Stimulated activated CD8-positive, alpha-beta memory T cell treated with anti-CD3 and anti-CD28 coated beads, Interleukin-7, amount 100 ng/mL, for 48 hours (primary cell): ENCODE measurements around the gene PCSK5.
"Not testable (repeated sequence)": the region's sequence is repeated elsewhere in the genome, so short reads cannot be mapped to it uniquely, and the experiment has no call there.

Experiments used
- DNase-seq, 2 donors: peaks; one replicate each; pipeline ENCODE4 v3.0.0-alpha.2; 2020; ENCODE audit warnings: low read depth in 1 of 2; ENCODE audit errors: extremely low read depth in 1 of 2

The PCSK5 gene

DNA sequence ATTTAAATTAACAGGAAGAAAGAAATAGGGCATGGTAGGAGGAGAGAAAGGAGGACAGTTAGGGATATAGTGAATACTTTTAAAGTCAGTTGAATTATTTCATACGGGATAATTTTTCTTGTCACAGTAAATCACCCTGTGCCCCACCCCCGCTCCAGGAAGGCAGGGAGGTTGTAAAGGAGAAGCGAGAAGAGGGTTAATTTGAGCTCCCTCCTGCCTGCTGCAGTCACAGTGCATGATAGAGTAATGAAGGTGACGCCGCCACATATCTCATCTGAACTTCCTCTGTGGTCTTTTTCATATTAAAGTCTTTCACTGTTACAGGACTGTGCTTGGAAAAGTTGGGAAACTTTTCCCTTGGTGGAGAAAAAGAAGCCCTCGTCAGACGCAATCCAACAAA is 896 bp upstream of the PCSK5 start:
- DNase-seq, result no peak

DNA sequence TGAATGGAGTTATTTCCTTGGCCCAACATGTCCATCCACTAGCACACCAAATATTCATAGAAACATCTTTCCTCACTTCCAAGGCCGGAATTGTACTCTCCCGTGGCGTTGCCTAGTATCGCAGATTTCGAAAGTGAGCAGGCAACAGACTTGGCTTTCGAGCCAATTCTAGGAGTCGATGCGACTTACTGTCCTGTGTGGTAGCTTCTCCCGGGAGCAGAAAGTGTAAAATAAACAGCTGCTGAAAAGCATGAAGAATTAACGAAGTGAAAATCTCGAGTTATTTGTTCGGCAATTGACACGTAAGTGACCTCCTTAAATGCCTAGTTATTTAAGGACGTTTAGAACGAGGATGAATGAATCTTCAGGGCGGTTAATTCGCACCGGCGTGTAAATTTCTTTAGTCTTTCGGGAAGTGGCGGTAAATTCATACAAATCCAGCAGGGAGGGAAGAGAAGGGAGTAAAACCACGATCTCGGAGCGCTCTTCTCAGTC is 449 bp upstream of the PCSK5 start:
- DNase-seq, result no peak

DNA sequence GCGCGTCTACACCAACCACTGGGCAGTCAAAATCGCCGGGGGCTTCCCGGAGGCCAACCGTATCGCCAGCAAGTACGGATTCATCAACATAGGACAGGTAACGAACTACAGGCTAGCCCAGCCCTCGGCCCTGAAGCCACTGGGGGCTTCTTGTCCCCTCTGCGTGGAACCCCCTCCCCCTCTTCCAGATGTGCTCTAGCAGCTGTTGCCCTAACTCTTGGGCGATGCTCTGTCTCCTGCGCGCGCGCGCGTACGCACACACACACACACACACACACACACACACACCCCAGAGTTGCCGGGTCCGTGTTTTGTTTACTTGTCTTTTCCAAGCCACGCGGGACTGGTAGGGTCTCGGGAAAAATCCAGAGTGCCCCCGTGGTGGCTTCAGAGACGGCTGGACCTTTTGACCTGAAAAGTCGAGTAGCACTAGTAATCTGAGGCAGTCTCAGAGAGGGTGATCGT is 836 bp downstream of the PCSK5 start:
- no peak for DNase-seq

DNA sequence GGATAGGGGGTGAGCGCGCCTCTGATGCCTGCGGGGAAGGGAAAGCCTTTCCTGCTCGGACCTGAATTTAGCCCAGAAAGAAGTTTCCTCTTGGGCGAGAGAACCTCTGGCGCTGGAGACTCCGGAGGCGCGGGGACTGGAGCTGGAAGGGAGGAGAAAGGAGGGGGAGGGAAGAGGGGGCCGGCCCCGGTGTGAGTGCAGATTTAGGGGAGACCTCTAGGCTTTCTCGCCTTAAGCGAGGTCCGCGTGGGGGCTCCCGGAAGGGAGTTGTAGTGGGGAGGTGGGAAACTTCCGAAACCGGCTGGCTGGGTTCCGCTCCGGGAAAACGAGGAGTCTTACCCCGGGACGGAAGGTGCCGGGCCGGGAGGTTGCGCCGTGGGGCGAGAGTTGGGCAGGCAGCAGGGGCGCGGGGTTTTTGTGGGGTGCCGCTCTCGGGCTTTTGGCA is 1.3 kb downstream of the PCSK5 start:
- no peak for DNase-seq

DNA sequence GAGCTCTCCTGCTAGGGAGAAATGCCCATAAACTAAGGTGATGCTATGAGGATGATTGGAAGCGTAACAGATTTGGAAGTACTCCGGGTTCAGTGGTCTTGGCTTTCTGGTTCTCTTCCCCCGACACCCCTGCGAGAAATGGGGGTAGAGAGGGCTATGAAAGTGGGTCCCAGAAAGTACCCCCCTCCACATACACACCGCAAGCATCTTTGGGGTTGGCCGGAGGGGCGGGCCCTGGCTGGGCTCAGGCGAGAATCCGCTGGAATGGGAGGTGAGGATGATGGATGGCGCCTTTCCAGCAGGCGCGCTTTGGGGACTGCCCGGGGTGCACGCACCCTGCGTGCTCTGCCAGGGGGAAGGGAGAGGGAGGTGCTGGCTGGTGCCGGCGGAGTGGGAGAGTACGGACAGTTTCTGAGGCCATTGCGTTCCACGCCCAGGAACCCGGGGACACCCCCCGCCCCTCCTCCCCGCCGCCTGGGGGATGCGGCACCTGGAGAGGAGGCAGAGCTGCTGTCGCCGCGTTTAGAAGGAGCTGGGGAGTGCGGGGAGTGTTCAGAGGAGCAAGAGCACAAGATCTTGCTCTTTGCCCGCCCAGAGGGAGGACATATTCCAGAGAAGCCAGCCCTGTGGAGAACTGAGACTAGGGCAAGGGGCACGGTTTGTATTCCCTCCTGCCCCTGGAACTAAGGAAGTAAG is 1.9 kb downstream of the PCSK5 start:
- DNase-seq, result no peak

DNA sequence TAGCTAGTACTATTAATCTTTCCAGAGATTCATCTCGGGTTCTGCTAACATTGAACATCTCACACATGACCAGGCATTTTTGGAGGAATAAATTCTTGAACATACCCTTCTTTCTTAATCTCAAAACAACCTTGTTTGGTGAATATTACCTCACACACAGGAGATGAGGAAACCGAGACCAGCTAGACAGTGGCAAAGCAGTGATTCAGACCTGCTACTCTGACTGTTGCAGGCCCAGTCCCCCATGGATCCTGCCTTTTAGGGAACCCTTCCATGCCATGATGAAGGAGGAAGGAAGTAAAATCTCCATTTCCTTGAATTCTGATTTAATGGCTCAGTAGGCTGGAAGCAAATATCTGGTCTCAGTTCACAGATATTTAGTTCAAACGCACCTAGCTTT is 2.6 kb downstream of the PCSK5 start:
- DNase-seq, result no peak

DNA sequence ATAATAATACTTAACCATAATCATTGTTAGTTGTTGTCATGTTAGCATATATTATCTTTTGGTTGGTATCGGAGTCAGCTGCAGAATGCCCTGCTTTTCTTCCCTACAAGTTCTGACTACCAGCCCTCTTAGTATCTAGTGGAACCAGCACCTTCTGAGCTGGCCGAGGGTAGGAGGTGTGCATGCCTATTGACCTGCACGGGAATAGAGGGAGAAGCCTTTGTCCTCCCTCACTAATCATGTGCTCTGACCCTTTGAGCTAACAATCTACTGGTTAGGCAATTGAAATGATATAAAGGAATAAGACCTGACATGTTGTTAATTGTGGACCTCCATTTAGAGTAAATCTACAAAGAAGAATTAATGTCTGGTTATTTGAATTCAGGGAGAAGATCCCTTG is 4.1 kb downstream of the PCSK5 start:
- no peak for DNase-seq

DNA sequence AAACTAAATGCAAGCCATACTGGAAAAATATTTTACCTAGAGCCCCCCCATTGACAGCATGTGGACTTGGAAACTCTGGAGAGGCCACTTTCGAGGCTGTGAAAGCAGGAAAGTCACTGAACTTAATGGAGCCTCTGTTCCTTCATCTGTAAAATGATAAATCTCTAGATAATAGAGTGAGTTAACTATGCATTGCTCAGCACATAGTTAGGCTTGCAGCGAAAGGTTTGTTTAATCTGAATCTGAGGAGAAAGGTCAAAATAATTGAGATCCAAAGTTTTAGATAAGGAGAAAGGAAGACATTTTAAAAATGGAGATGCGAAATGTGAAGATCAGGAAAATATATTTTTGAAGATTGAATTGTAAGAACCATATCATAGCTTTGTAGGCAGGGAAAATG is 4.6 kb downstream of the PCSK5 start:
- no peak for DNase-seq

DNA sequence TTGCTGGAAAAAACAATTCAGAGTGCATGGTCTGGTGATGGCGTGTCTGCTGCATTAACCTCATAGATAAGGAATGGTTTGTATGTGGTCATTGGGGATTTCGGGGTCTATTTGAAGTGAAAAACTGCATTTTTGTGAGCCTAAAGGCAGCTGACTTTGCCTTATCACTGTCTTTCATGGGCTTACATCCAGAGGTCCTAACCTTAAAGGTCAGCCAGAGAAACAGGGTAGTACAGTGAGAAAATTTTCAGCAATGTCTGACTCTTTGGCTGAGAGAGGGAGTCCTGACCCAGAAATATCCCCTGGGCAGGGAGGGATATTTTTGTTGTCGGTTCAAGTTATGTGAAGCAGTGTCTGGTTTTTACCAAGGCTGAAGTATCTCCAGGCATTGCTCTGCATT is 5.7 kb downstream of the PCSK5 start:
- no peak for DNase-seq

DNA sequence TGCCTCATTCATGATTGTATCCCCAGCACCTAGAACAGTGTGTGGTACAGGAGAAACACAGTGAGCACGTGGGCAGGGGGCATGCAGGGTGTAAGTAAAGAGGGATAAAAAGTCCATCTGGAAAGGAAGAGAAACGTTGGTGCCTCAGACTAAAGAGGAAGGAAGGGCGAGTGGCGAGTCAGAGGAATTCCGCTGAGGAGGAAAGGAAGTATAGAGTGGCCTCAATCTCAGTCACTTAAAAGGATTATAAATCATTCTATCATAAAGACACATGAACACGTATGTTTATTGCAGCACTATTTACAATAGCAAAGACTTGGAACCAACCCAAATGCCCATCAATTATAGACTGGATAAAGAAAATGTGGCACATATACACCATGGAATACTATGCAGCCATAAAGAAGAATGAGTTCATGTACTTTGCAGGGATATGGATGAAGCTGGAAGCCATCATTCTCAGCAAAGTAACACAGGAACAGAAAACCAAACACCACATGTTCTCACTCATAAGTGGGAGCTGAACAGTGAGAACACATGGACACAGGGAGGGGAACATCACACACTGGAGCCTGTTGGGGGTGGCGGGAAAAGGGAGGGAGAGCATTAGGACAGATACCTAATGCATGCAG is 10.5 kb downstream of the PCSK5 start:
- not testable (repeated sequence) for DNase-seq

DNA sequence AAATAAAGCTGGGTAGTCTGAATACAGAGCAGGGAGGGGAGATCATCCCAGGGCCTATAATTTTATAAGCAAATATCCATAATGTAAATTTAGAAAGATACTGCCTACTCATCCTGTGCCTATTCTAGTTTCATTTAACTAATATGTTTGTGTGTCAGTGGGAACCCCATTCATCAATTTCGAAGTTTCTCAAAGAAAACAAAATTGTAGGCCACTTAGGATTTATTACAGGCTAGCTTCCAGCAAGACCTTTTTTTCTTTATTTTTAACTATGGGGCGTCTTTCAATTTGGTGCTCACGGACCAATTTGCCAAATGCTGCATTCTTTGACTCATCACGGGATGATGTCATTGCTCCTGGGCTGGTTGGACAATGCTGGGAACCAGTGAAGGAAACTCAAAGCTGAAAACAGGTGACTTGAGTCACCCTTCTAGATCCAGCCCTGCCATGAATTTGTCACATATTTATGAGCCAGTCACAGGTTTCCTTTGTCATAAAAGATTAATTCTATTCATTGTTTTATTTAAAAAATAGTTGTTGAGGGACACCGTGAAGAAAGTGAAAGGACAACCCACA is 13.4 kb downstream of the PCSK5 start:
- no peak for DNase-seq

DNA sequence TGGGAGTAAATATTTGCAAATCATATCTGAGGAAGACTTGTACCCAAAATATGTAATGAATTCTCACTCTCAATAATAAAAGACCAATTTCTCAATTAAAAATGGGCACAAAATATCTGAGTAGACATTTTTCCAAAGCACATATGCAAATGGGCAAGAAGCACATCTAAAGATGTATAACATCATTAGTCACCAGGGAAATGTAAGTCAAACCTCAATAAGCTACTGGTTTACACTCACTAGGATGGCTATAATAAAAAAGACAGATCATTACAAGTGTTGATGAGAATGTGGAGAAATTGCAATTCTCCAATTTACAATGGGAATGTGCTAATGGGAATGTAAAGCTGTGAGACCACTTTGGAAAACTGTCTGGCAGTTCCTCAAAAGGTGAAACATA is 13.9 kb downstream of the PCSK5 start:
- DNase-seq, result no peak

DNA sequence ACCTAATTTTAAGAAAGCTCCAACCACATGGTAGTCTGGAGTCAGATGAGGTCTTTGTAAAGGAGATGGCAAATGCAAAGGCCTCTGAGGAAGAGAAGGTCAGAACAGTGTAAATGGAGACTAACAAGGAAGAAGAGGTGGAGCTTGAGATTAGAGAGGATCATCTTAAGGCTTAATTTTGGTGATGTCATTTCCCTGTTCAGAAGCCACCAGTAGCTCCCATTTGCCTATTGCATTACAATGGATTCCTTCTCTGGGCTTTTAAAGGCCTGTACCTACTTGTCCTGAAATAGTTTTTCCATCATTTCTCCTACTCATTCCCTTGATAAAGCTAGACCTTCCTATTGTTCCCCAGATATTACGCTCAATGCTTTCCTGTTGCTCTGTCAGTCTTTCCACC is 16.1 kb downstream of the PCSK5 start:
- DNase-seq, result no peak

DNA sequence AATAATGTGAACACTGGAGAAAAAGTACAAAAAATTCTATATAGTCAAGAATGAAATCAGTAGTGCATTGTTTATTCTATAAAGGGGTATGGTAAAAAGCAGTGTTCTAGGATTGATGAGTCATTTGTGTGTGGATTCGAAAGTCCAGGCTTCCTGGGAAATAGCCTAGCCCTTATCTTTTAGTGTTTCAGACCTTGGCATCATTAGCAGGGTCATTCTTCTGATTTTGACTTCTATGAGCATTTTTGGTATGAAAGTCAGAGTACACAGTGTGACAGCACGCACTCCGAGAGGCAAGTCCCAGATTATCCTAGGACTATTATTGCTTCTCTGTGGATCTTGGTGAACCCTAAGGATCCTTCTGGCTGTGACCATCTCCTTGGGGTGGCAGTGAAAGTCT is 16.9 kb downstream of the PCSK5 start:
- DNase-seq, result no peak

DNA sequence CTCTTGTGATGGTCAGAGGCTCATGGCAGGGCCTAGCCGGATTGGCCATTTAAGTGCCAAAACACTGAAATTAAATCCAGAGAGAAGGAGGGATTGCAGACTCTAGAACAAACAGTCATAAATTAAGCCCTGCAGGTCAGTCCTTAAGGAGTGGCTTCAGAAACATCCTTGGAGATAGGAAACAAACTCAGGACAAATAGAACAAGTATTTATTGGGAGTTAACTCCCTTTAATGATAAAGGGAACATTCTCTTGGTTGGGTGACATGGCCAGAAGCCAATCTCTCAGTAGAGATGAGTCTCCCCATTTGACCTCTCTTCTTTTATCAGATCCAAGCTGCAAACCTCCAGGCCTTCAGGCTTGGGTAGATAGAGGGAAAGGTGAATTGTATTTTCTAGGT is 17.4 kb downstream of the PCSK5 start:
- DNase-seq, result no peak

DNA sequence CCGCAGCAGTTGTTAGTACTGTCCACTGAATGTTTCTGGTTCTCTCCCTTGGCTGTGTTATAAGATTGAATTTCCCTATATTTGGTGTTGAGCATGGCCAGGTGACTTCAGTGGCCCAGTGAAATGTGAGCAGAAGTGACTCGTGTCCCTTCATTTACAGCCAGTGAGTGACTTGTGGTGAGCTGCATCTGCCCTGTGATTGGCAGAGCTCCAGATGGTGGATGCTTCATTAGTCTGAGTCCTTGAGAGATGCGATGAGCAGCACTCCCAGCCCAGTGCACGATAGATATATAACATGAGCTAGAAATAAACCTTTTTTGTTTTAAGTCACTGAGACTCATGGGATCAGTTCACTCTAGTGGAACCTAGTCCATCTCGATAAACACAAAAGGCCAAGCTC is 19.3 kb downstream of the PCSK5 start:
- no peak for DNase-seq

DNA sequence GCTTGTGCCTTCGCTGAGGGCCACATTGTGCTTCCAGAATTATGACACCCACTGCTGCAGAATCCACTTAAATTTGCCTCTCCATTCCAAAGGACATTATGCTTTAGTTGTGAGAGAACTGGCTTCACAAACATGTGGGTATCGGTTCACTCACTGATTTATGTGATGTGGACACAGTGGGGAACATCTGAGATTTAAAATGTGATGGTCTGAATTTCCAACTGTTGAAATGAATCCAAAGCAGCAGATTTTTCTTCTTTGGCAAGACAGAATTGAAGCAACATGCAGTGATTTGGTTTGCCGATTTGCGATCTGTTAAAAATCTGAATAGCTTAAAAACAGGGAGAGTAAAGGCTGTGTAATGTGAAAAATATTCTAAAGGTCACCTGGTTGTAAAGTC is 20.3 kb downstream of the PCSK5 start:
- DNase-seq, result no peak

DNA sequence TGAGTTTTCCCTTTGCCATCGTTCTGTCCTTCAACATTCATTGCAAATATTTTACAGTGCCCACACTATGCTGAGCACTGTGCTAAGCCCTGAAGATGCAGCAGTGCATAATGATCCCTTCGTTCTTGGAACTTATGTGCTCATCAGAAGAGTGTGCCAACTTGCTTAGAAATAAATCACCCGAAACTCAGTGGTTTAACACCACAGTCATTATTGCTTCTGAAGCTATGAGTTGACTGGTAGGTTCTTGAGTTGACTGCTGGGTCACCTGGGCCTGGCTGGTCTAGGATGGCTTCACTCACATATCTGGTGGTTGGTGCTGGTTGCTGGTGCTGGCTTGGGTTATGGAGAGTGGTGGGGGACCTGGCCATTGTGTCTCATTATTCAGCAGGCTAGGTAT is 20.9 kb downstream of the PCSK5 start:
- DNase-seq, result no peak

DNA sequence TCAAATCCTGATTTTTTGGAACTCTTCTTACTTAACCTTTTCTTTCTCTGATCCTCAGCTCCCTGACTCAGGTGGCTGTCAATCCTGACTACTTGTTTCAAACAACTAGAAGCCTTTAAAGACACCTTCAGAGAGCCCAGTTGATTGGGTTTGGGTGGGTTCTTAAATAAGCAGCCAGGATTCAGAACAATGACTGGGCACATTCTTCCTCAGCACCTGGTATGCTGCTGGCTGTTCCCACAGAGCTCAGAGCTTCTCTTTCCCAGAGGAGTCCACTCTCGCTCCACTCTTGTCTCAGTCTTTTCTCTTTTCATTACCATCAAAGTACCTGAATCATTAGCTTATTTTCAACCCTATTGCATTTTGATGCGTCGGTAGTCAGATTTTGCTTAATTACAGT is 22.5 kb downstream of the PCSK5 start:
- no peak for DNase-seq

DNA sequence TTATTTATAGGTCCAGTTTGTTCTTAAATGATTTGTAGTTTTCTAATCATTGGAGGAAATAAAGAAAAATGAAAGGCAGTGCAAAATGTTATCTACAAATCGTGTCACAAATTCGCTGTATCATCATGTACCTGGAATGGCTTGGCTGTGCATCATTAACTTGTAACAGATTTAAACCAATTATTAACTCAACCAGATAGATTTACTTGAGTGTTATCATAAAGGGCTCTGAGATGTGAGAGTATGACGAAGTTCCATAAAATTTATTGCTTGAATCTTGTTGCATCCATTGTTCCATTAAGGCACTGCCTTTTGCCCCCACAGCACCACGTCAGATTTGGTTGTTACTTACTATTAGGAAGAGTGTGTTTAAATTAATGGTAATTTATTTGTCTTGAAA is 23.5 kb downstream of the PCSK5 start:
- DNase-seq, result no peak

DNA sequence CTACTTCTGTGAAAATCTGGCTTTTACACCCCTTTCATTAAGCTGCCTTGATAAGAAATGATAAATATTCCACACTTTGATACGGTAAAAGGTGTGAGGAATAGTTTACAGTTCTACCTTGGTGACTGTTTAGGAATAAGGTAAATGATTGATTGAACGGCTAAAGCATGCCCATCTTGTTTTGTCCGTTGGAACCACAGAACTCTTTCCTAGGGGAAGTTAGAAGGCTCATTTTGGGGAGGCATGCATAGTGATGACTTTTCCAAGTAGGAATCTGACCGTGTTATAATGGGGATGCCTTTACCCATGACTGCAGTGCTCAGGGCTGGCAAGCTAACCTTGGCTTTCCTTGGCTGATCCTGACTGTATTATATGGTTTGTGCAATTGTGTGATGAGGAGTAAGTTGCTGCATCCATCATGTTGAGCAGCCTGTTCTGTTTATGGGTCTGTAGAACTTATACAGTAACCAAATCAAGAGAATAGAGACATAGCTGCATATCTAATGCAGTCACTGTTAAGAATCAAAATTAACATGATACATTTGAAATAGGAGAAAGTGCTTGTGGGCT is 24.5 kb downstream of the PCSK5 start:
- no peak for DNase-seq

DNA sequence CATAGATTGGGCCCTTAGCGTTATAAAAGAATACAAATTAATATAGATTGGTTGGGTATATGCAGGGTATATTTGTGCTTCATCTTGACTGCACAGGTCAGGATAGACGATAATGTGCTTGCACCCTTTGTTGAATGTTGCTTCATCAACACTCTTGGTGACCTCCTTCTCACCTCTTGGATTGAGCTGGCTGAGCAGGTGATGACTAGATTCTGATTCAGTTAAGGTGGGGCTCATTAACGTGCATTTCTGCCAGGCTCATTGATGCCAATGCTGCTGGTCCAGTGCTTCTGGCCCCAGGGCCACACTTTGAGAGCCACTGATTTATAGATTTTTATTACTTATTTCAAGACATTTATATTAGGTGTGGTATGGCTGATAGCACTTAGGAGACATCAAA is 27.7 kb downstream of the PCSK5 start:
- DNase-seq, result peak in 1 of 2 donors; percentile 20
